HTR-8/SVneo (cell line): ENCODE measurements around the gene SQOR.
A peak's percentile ranks its signal among the peaks of the same experiment; 100 is the strongest.
"Not testable (repeated sequence)": the region's sequence is repeated elsewhere in the genome, so short reads cannot be mapped to it uniquely, and the experiment has no call there.

ENCODE experiments used
- DNase-seq: peaks from one replicate; pipeline ENCODE4 v3.0.0; 2011; ENCODE audit warnings: low spot score, mixed read lengths; ENCODE audit not compliant: insufficient read length
- FAIRE-seq: peaks from 2 replicates; lab custom pipeline; 2011; peaks lifted over from hg19 to GRCh38; lab: Jason Lieb, UNC

The SQOR gene

GRCh38 chr15:45630917-45631691, 3.7 kb upstream of the SQOR start:
- DNase-seq: peak; percentile 40
- no peak for FAIRE-seq

GRCh38 chr15:45631776-45632175, 3.1 kb upstream of the SQOR start:
- DNase-seq (no peak), FAIRE-seq (no peak)

- FAIRE-seq (no peak), DNase-seq (no peak)
Observed at GRCh38 chr15:45635191-45635638, 386 bp downstream of the SQOR start.

- FAIRE-seq: no peak
Observed at GRCh38 chr15:45635763-45636292, 999 bp downstream of the SQOR start.

GRCh38 chr15:45637141-45637540, 2.3 kb downstream of the SQOR start:
- FAIRE-seq (no peak), DNase-seq (no peak)

More at GRCh38 chr15:45635763-45636292, 999 bp downstream of the SQOR start:
- no peak for DNase-seq

GRCh38 chr15:45637552-45638033, 2.8 kb downstream of the SQOR start:
- FAIRE-seq (no peak), DNase-seq (peak; percentile 56)

GRCh38 chr15:45640616-45641015, 5.8 kb downstream of the SQOR start:
- DNase-seq (peak; percentile 39), FAIRE-seq (no peak)

GRCh38 chr15:45641374-45641781, 6.5 kb downstream of the SQOR start:
- FAIRE-seq (no peak), DNase-seq (no peak)

- no peak for DNase-seq
- FAIRE-seq: no peak
Observed at GRCh38 chr15:45641999-45642932, 7.4 kb downstream of the SQOR start.

GRCh38 chr15:45644437-45644836, 9.6 kb downstream of the SQOR start:
- no peak for FAIRE-seq

GRCh38 chr15:45645026-45645980, 10.5 kb downstream of the SQOR start:
- no peak for DNase-seq

More at GRCh38 chr15:45644437-45644836, 9.6 kb downstream of the SQOR start:
- DNase-seq: no peak

GRCh38 chr15:45646220-45646619, 11.4 kb downstream of the SQOR start:
- FAIRE-seq: peak; percentile 33
- DNase-seq: no peak

More at GRCh38 chr15:45645026-45645980, 10.5 kb downstream of the SQOR start:
- FAIRE-seq: peak; percentile 33

GRCh38 chr15:45647828-45648227, 13.0 kb downstream of the SQOR start:
- DNase-seq: no peak
- FAIRE-seq: no peak

GRCh38 chr15:45648521-45649200, 13.8 kb downstream of the SQOR start:
- FAIRE-seq: no peak
- peak; percentile 32 for DNase-seq

GRCh38 chr15:45650007-45650406, 15.2 kb downstream of the SQOR start:
- not testable (repeated sequence) for FAIRE-seq, DNase-seq

- DNase-seq (no peak), FAIRE-seq (no peak)
Observed at GRCh38 chr15:45650889-45651525, 16.2 kb downstream of the SQOR start.

GRCh38 chr15:45653702-45654424, 19.0 kb downstream of the SQOR start:
- no peak for DNase-seq
- FAIRE-seq: no peak

GRCh38 chr15:45654749-45655148, 19.9 kb downstream of the SQOR start:
- DNase-seq (no peak), FAIRE-seq (no peak)
